Mucosa of descending colon (tissue), 3 donors: ENCODE measurements around the gene RBBP5. TPM values are rescaled to one million over a fixed set of nuclear protein-coding genes. Genes with fewer than 3 reads are reported as not detected.

Experiments
- ATAC-seq: fragments of 200-7000 bp; cut with Tn5 transposase; one replicate; pipeline ENCODE4 v1.9.1; 2020; ENCODE audit warnings: mild to moderate bottlenecking, moderate library complexity
- DNase-seq, 3 donors: peaks; one replicate each; pipeline ENCODE4 v3.0.0-alpha.2; 2020
- H3K36me3 ChIP-seq: fragments of 200-600 bp; one replicate; pipeline ENCODE4 v1.8.0; 2021; ENCODE audit warnings: low read depth, mild to moderate bottlenecking
- H3K4me1 ChIP-seq: fragments of 200-600 bp; one replicate; pipeline ENCODE4 v1.8.0; 2021; ENCODE audit warnings: low read depth, mild to moderate bottlenecking
- H3K4me3 ChIP-seq: fragments of 200-600 bp; one replicate; pipeline ENCODE4 v1.8.0; 2021; ENCODE audit warnings: mild to moderate bottlenecking
- H3K9me3 ChIP-seq: fragments of 200-600 bp; one replicate; pipeline ENCODE4 v1.8.0; 2021; ENCODE audit warnings: mild to moderate bottlenecking
- intact Hi-C, 2 donors: fragments of 100-400 bp; cut with DNase I in 1 of 2; cut with micrococcal nuclease in 1 of 2; formaldehyde crosslinking; loops; one replicate each; pipeline versions ENCODE4 v1.11.0 to v1.11.1; 2022; cut with DNase I, micrococcal nuclease
- total RNA-seq, 3 donors: library from RNA; stranded (reverse); fragmentation: NEBNext Ultra II Directional in 2 of 3; extraction: Animal tissue kit (Norgen Biotek cat#: 25700) in 2 of 3; gene quantifications; one replicate each; pipeline versions ENCODE4 v1.2.1 to v1.2.4, GENCODE V29; 2021 to 2023
- TF ChIP-seq, protein P1 (sequence below): fragments of 200-600 bp; IDR thresholded peaks from one replicate; pipeline ENCODE4 v1.8.0; 2022; ENCODE audit warnings: antibody characterized with exemption, mild to moderate bottlenecking
- donor health status: DM: no; HTN: no; CAD: no; lungs with moderate emphysema.
- donor health status: DM: no; HTN: no; CAD: no.
- donor health status: DM: no; HTN: yes; CAD: no.

The RBBP5 gene
- total RNA-seq, 3 donors from 2014 or later = 14.7 to 20.5 (median 14.7) TPM

DNA sequence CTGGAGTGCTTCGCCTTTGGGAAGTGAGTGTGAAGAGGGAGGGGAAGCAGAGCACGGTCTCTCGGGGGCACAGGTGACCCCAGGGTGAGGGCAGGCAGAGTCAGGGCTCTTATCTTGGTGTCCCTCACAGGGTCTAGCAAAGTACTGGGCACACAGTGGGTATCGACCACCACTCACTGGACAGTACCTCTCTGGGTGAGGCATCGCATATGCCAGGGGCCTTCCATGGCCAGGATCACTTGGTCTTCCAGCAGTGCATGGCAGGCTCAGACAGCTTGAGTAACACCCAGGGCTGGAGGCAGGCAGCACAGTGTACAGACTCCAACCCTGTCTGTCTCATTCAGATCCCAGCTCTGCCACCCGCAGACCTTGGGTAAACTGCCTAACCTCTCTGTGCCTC is 62.1 kb downstream of the RBBP5 start:
- H3K36me3 ChIP-seq = no peaks in the 10 kb centered on the region
- TF ChIP-seq, protein P1, sequence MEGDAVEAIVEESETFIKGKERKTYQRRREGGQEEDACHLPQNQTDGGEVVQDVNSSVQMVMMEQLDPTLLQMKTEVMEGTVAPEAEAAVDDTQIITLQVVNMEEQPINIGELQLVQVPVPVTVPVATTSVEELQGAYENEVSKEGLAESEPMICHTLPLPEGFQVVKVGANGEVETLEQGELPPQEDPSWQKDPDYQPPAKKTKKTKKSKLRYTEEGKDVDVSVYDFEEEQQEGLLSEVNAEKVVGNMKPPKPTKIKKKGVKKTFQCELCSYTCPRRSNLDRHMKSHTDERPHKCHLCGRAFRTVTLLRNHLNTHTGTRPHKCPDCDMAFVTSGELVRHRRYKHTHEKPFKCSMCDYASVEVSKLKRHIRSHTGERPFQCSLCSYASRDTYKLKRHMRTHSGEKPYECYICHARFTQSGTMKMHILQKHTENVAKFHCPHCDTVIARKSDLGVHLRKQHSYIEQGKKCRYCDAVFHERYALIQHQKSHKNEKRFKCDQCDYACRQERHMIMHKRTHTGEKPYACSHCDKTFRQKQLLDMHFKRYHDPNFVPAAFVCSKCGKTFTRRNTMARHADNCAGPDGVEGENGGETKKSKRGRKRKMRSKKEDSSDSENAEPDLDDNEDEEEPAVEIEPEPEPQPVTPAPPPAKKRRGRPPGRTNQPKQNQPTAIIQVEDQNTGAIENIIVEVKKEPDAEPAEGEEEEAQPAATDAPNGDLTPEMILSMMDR = no peak

DNA sequence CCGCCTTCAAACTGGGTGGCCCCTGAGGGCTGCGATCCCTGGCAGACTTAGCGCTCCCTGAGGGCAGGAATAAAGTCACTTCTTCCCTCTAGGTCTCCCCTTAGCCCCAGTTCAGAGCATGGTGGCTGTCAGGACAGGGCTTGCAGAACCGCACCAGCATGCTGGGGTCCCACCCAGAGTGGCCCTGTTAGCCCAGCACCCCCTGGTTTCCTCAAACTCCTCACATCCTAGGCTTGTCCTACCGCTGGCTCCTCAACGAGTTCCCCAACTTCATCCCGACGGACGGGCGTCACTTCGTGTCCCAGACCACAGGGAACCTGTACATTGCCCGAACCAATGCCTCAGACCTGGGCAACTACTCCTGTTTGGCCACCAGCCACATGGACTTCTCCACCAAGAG is 62.9 kb downstream of the RBBP5 start:
- Histone ChIP-seq H3K4me1 (peaks cover 2% of the 10 kb centered on the region), H3K4me3 (no peak overlapping the region), H3K36me3 (no peaks in the 10 kb centered on the region), H3K9me3 (no peaks in the 10 kb centered on the region)
- no peak for DNase-seq
- intact Hi-C loops = no loop called here
- TF ChIP-seq, protein P1 = no peak
- ATAC-seq = no peak

More for the DNA sequence above, 62.1 kb downstream of the RBBP5 start:
- peaks cover 2% of the 10 kb centered on the region for H3K4me1 ChIP-seq
- H3K9me3 ChIP-seq = no peaks in the 10 kb centered on the region
- H3K4me3 ChIP-seq = no peak overlapping the region
- DNase-seq (no peak), ATAC-seq (no peak)
- intact Hi-C loops = loop anchor here (5.0 kb wide), 1 partner anchor 72 kb away; no protein-coding TSS in a partner anchor

DNA sequence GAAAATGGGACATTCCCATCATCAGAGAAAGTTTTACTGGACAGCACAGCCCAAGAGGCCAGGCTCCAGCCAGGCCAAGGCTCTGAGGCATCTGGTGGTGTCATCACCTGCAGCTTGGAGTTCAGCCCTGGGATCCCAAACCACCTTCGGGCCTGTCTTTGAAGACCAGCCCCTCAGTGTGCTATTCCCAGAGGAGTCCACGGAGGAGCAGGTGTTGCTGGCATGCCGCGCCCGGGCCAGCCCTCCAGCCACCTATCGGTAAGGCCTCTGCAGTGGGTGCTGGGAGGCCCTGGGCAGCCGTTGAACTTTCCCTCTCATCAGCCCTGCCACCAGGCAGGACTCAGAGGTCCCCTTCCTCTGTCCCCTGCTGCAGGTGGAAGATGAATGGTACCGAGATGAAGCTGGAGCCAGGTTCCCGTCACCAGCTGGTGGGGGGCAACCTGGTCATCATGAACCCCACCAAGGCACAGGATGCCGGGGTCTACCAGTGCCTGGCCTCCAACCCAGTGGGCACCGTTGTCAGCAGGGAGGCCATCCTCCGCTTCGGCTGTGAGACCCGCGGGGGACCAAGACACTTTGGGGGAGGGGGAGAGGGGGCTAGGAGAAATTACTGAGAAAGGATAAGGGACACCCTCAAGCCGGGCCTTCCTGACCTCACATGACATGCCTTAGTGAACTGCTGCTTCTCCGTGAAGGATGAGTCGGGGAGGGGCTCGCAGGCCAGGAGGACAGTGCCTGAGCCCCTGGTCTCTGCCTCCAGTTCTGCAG is 63.8 kb downstream of the RBBP5 start:
- no peak overlapping the region for H3K4me3 ChIP-seq
- ATAC-seq (no peak), DNase-seq (no peak)
- peaks cover 2% of the 10 kb centered on the region for H3K4me1 ChIP-seq
- intact Hi-C loops = no loop called here
- no peaks in the 10 kb centered on the region for H3K36me3 ChIP-seq
- TF ChIP-seq, protein P1 = no peak
- H3K9me3 ChIP-seq = no peaks in the 10 kb centered on the region

DNA sequence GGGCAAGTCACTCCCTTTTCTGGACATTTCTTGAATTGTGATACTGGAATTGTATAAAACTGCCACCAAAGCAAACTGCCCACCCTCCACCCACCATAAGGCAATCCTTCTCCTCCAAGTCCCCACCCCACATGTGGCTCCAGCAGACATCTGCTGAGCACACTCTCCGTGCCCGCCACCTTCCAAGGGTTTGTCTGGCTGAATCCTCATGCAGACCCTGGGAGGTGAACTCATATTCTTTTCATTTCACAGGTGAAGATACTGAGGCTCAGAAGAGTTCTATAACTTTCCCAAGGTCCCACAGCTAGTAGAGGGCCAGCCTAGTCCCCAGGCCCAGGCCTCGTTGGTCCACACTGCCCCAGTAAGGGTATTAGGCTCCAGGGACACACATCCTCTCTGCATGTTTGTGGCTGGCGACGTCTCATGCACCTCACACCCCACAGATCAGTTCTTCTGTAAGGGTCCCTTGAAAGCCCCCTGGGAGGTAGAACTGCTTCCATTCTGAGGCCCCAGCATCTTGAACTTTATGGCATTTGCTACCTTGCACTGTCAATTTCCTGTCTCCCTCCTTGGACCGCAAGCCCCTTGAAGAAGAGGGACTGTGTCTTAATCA is 64.7 kb downstream of the RBBP5 start:
- no peak for ATAC-seq
- no peaks in the 10 kb centered on the region for H3K36me3 ChIP-seq
- no peak overlapping the region for H3K4me3 ChIP-seq
- no peaks in the 10 kb centered on the region for H3K9me3 ChIP-seq
- TF ChIP-seq, protein P1 = no peak
- no peak for DNase-seq
- H3K4me1 ChIP-seq = peaks cover 2% of the 10 kb centered on the region
- intact Hi-C loops = no loop called here

DNA sequence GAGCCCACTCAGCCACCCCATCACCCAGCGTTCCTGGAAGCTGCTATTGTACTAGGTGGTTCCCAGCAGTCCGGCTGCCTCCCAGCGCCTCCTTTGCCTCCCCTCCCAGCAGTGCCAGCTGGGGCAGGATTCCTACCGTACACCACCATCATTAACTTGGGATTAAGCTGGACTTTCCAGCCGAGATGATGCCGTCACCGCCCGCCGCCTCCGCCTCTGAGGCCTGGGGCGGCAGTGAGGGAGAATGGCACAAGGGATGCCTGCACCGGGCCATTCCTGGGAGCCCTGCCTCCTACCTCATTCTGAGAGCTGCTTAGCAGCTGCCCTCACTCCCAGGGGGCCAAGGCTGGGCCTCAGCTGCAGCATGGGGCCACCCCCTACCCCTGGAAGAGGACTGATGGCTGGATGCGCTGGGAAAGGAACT is 65.6 kb downstream of the RBBP5 start:
- Histone ChIP-seq H3K4me1 (no peaks in the 10 kb centered on the region), H3K9me3 (no peaks in the 10 kb centered on the region), H3K4me3 (no peak overlapping the region), H3K36me3 (no peaks in the 10 kb centered on the region)
- TF ChIP-seq, protein P1 = no peak
- ATAC-seq (no peak), DNase-seq (no peak)
- intact Hi-C loops = no loop called here
